ENCODE results near the gene DOCK1. TPM values are rescaled to one million over a fixed set of nuclear protein-coding genes. Genes with fewer than 3 reads are reported as not detected.

The DOCK1 gene
- polyA plus RNA-seq, 6 donors from 2014 or later, result not detected

GRCh38 chr10:127016331-127016730 is 111.1 kb downstream of the DOCK1 start:
- Mint-ChIP-seq H3K36me3 (no peaks in the 10 kb centered on the region), H3K27ac (no peak overlapping the region), H3K9me3 (no peaks in the 10 kb centered on the region), H3K4me1 (peaks cover 0 to 4% (median 0%) of the 10 kb centered on the region in 3 donors), H3K4me3 (no peak overlapping the region), H3K27me3 (peaks cover 0 to 7% (median 0%) of the 10 kb centered on the region in 3 donors)
- no peak for DNase-seq
- ATAC-seq (ENCODE audit: low read depth in 2 of 2), result no peak

- no peak for DNase-seq
- no peak overlapping the region for H3K4me3 Mint-ChIP-seq
- H3K27ac Mint-ChIP-seq, result no peak overlapping the region
- no peak for ATAC-seq (ENCODE audit: low read depth in 2 of 2)
- peaks cover 0 to 3% (median 0%) of the 10 kb centered on the region in 3 donors for H3K4me1 Mint-ChIP-seq
- H3K9me3 Mint-ChIP-seq, result no peaks in the 10 kb centered on the region
- H3K36me3 Mint-ChIP-seq, result no peaks in the 10 kb centered on the region
- H3K27me3 Mint-ChIP-seq, result peaks cover 0 to 3% (median 0%) of the 10 kb centered on the region in 3 donors
Measured at GRCh38 chr10:127017541-127018297, 112.5 kb downstream of the DOCK1 start.

- Mint-ChIP-seq H3K27ac (no peak overlapping the region), H3K36me3 (no peaks in the 10 kb centered on the region), H3K9me3 (peaks cover 0 to 4% (median 0%) of the 10 kb centered on the region in 7 donors), H3K4me1 (no peaks in the 10 kb centered on the region), H3K4me3 (no peak overlapping the region), H3K27me3 (no peaks in the 10 kb centered on the region)
- ATAC-seq (ENCODE audit: low read depth in 2 of 2) (no peak), DNase-seq (no peak)
Measured at GRCh38 chr10:127018298-127018650, 113.0 kb downstream of the DOCK1 start.

- H3K9me3 Mint-ChIP-seq, result peaks cover 0 to 4% (median 0%) of the 10 kb centered on the region in 7 donors
- H3K27ac Mint-ChIP-seq, result no peak overlapping the region
- no peak overlapping the region for H3K4me3 Mint-ChIP-seq
- no peaks in the 10 kb centered on the region for H3K27me3 Mint-ChIP-seq
- DNase-seq (no peak), ATAC-seq (ENCODE audit: low read depth in 2 of 2) (no peak)
- no peaks in the 10 kb centered on the region for H3K36me3 Mint-ChIP-seq
- no peaks in the 10 kb centered on the region for H3K4me1 Mint-ChIP-seq
Measured at GRCh38 chr10:127018766-127019165, 113.5 kb downstream of the DOCK1 start.

- H3K9me3 Mint-ChIP-seq, result peaks cover 0 to 4% (median 0%) of the 10 kb centered on the region in 7 donors
- no peak overlapping the region for H3K27ac Mint-ChIP-seq
- DNase-seq (no peak), ATAC-seq (ENCODE audit: low read depth in 2 of 2) (no peak)
- H3K4me1 Mint-ChIP-seq, result no peaks in the 10 kb centered on the region
- no peaks in the 10 kb centered on the region for H3K36me3 Mint-ChIP-seq
- no peak overlapping the region for H3K4me3 Mint-ChIP-seq
- no peaks in the 10 kb centered on the region for H3K27me3 Mint-ChIP-seq
Measured at GRCh38 chr10:127020260-127020659, 115.0 kb downstream of the DOCK1 start.

- DNase-seq, result no peak
- no peak overlapping the region for H3K27ac Mint-ChIP-seq
- ATAC-seq (ENCODE audit: low read depth in 2 of 2), result no peak
- H3K27me3 Mint-ChIP-seq, result no peaks in the 10 kb centered on the region
- H3K36me3 Mint-ChIP-seq, result no peaks in the 10 kb centered on the region
- no peak overlapping the region for H3K4me3 Mint-ChIP-seq
- peaks cover 0 to 4% (median 0%) of the 10 kb centered on the region in 7 donors for H3K9me3 Mint-ChIP-seq
- no peaks in the 10 kb centered on the region for H3K4me1 Mint-ChIP-seq
Measured at GRCh38 chr10:127021801-127022200, 116.6 kb downstream of the DOCK1 start.

GRCh38 chr10:127024685-127025435 is 119.6 kb downstream of the DOCK1 start:
- ATAC-seq (ENCODE audit: low read depth in 2 of 2), result no peak
- no peak overlapping the region for H3K27ac Mint-ChIP-seq
- H3K4me3 Mint-ChIP-seq, result no peak overlapping the region
- no peaks in the 10 kb centered on the region for H3K27me3 Mint-ChIP-seq
- no peak for DNase-seq
- H3K9me3 Mint-ChIP-seq, result peaks cover 0 to 4% (median 0%) of the 10 kb centered on the region in 7 donors
- H3K36me3 Mint-ChIP-seq, result no peaks in the 10 kb centered on the region
- H3K4me1 Mint-ChIP-seq, result no peaks in the 10 kb centered on the region

GRCh38 chr10:127027786-127028185 is 122.6 kb downstream of the DOCK1 start:
- H3K36me3 Mint-ChIP-seq, result no peaks in the 10 kb centered on the region
- H3K27me3 Mint-ChIP-seq, result no peaks in the 10 kb centered on the region
- H3K9me3 Mint-ChIP-seq, result peaks cover 0 to 4% (median 0%) of the 10 kb centered on the region in 7 donors
- no peak for DNase-seq
- H3K4me3 Mint-ChIP-seq, result no peak overlapping the region
- no peak for ATAC-seq (ENCODE audit: low read depth in 2 of 2)
- H3K4me1 Mint-ChIP-seq, result no peaks in the 10 kb centered on the region
- H3K27ac Mint-ChIP-seq, result no peak overlapping the region

- DNase-seq, result no peak
- H3K27ac Mint-ChIP-seq, result peak overlapping the region in 1 of 6 donors; percentile 72
- ATAC-seq (ENCODE audit: low read depth in 2 of 2), result no peak
- no peaks in the 10 kb centered on the region for H3K27me3 Mint-ChIP-seq
- H3K36me3 Mint-ChIP-seq, result no peaks in the 10 kb centered on the region
- H3K9me3 Mint-ChIP-seq, result peaks cover 0 to 2% (median 0%) of the 10 kb centered on the region in 7 donors
- H3K4me1 Mint-ChIP-seq, result no peaks in the 10 kb centered on the region
- H3K4me3 Mint-ChIP-seq, result no peak overlapping the region
Measured at GRCh38 chr10:127028556-127028955, 123.3 kb downstream of the DOCK1 start.

GRCh38 chr10:127029061-127029460 is 123.8 kb downstream of the DOCK1 start:
- Mint-ChIP-seq H3K27ac (no peak overlapping the region), H3K36me3 (no peaks in the 10 kb centered on the region), H3K9me3 (peaks cover 0 to 2% (median 0%) of the 10 kb centered on the region in 7 donors), H3K27me3 (no peaks in the 10 kb centered on the region), H3K4me3 (no peak overlapping the region), H3K4me1 (no peaks in the 10 kb centered on the region)
- DNase-seq (no peak), ATAC-seq (ENCODE audit: low read depth in 2 of 2) (no peak)

- H3K4me3 Mint-ChIP-seq, result no peak overlapping the region
- H3K27ac Mint-ChIP-seq, result no peak overlapping the region
- H3K9me3 Mint-ChIP-seq, result peaks cover 0 to 7% (median 0%) of the 10 kb centered on the region in 7 donors
- ATAC-seq (ENCODE audit: low read depth in 2 of 2), result no peak
- H3K27me3 Mint-ChIP-seq, result no peaks in the 10 kb centered on the region
- H3K36me3 Mint-ChIP-seq, result no peaks in the 10 kb centered on the region
- no peak for DNase-seq
- no peaks in the 10 kb centered on the region for H3K4me1 Mint-ChIP-seq
Measured at GRCh38 chr10:127033216-127034033, 128.2 kb downstream of the DOCK1 start.

GRCh38 chr10:127034034-127034633 is 128.9 kb downstream of the DOCK1 start:
- Mint-ChIP-seq H3K4me1 (no peaks in the 10 kb centered on the region), H3K27me3 (no peaks in the 10 kb centered on the region), H3K36me3 (no peaks in the 10 kb centered on the region), H3K27ac (no peak overlapping the region), H3K4me3 (no peak overlapping the region), H3K9me3 (peaks cover 0 to 7% (median 0%) of the 10 kb centered on the region in 7 donors)
- no peak for ATAC-seq (ENCODE audit: low read depth in 2 of 2)
- no peak for DNase-seq

GRCh38 chr10:127034790-127035189 is 129.6 kb downstream of the DOCK1 start:
- DNase-seq (no peak), ATAC-seq (ENCODE audit: low read depth in 2 of 2) (no peak)
- Mint-ChIP-seq H3K27me3 (no peaks in the 10 kb centered on the region), H3K4me3 (no peak overlapping the region), H3K27ac (no peak overlapping the region), H3K9me3 (peaks cover 0 to 7% (median 0%) of the 10 kb centered on the region in 7 donors), H3K4me1 (no peaks in the 10 kb centered on the region), H3K36me3 (no peaks in the 10 kb centered on the region)

Data from naive B cell (primary cell).